Measurements from ENCODE around the gene SMYD4.
"Not testable (repeated sequence)": the region's sequence is repeated elsewhere in the genome, so short reads cannot be mapped to it uniquely, and the experiment has no call there.

The SMYD4 gene

DNA sequence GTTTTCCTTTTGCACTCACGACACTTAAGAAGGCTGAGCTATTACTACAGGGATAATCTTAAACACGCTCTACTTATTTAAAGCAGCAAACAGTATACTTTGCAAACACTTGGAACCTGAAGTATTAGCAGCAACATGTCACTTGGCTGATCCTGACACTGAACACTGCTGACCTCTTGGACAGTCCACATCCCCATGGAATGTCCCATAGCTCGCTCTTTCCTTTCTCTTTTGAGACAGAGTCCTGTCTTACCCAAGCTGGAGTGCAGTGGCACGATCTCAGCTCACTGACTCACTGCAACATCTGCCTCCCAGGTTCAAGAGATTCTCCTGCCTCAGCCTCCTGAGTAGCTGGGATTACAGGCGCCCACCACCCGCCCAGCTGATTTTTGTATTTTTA is 26.4 kb downstream of the SMYD4 start:
- H3K4me3 ChIP-seq (ENCODE audit: low read length) = no peak overlapping the region
- TF ChIP-seq, protein P1, sequence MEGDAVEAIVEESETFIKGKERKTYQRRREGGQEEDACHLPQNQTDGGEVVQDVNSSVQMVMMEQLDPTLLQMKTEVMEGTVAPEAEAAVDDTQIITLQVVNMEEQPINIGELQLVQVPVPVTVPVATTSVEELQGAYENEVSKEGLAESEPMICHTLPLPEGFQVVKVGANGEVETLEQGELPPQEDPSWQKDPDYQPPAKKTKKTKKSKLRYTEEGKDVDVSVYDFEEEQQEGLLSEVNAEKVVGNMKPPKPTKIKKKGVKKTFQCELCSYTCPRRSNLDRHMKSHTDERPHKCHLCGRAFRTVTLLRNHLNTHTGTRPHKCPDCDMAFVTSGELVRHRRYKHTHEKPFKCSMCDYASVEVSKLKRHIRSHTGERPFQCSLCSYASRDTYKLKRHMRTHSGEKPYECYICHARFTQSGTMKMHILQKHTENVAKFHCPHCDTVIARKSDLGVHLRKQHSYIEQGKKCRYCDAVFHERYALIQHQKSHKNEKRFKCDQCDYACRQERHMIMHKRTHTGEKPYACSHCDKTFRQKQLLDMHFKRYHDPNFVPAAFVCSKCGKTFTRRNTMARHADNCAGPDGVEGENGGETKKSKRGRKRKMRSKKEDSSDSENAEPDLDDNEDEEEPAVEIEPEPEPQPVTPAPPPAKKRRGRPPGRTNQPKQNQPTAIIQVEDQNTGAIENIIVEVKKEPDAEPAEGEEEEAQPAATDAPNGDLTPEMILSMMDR (conservative IDR thresholded peaks at IDR 0.05; ENCODE audit: low read depth, low read length) = no peak
- no peak for DNase-seq (ENCODE audit: low read depth)

DNA sequence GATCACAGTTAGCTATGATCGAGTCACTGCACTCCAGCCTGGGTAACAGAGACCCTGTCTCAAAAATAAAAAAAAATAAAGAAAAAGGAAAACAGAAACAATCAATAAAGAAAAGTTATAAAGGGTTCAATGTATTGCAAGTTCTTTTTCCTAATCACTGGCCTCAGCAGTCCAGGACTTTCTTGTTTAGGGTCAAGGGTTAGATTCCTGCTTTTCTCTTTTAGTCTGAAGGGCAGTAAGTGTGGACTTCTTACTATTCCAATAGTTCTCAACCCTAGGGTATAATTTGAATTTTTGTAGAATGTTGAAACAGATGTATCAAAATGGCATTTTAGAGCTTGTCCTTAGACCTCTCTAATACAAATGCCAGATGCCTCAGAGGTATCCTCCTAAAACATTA is 27.3 kb downstream of the SMYD4 start:
- no peak overlapping the region for H3K4me3 ChIP-seq (ENCODE audit: low read length)
- TF ChIP-seq, protein P1 (conservative IDR thresholded peaks at IDR 0.05; ENCODE audit: low read depth, low read length) = no peak
- DNase-seq (ENCODE audit: low read depth) = no peak

DNA sequence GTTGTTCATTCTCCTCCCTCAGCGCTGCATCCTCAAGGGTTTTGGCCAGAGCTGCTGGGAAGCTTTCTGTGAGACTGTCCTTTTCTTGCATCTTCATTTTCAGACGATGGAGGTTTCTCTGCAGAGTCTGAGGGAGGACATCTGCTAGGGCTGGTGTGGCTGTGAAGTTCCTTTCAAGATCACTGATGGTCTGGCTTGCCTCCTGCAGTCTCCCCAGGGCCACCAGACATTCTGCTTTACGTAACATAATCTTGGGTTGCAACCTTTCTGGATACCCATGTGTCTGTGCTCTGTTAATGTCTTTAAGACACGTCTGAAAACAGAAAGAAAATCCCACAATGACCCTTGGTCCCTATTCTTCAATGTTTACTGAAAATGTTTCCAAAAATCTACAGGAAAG is 29.0 kb downstream of the SMYD4 start:
- no peak overlapping the region for H3K4me3 ChIP-seq (ENCODE audit: low read length)
- no peak for DNase-seq (ENCODE audit: low read depth)
- TF ChIP-seq, protein P1 (conservative IDR thresholded peaks at IDR 0.05; ENCODE audit: low read depth, low read length) = no peak

DNA sequence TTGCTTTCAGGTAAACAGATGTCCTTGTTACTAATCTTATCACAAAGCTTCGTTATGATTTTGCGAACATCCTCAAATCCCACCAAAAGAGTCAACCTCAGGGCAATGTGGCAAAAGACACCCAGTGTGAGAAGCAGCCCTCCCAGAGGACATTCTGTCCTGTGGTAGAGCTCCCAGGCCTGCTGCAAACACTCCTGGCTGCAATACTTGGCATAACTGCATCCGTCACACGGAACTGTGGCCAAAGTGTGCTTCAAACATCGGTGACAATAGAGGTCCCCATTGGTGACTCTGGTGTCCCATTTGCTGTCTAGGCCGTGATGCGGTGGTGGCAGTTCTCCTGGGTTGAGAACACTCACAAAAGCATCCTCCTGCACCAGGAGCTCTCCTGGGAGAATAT is 29.5 kb downstream of the SMYD4 start:
- no peak overlapping the region for H3K4me3 ChIP-seq (ENCODE audit: low read length)
- TF ChIP-seq, protein P1 (conservative IDR thresholded peaks at IDR 0.05; ENCODE audit: low read depth, low read length) = no peak
- no peak for DNase-seq (ENCODE audit: low read depth)

DNA sequence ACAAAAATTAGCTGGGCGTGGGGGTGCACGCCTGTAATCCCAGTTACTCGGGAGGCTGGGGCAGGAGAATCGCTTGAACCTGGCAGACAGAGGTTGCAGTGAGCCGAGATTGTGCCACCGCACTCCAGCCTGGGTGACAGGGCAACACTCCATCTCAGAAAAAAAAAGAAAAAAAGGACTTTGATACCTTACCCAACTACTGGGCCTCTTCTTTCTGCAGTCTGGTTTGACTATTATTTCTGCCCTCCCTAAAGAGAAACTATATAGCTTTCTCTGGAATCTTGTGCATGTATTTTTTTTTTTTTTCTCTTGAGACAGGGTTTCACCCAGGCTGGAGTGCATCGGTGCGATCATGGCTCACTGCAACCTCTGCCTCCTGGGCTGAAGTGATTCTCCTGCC is 31.9 kb downstream of the SMYD4 start:
- not testable (repeated sequence) for H3K4me3 ChIP-seq (ENCODE audit: low read length); DNase-seq (ENCODE audit: low read depth)

DNA sequence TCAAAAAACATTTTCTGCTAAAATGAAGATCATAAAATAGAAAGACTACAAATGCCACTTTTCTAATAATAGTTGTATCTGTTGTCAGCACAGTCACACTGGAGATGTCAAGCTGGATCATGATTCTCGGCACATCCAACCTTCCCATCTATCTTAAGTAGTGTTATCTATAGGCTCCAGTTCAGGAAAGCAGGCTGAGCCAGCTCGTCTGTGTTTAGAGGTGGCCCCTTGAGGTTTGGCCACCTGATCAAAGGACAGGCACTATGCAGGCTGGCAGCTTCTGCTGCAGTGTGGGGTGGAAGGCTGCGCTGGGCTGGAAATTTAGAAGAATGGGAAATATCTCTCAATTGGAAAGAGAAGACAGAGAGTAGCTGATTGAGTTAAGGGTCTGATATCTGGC is 32.4 kb downstream of the SMYD4 start:
- H3K4me3 ChIP-seq (ENCODE audit: low read length) = no peak overlapping the region
- TF ChIP-seq, protein P1 (conservative IDR thresholded peaks at IDR 0.05; ENCODE audit: low read depth, low read length) = no peak
- no peak for DNase-seq (ENCODE audit: low read depth)

DNA sequence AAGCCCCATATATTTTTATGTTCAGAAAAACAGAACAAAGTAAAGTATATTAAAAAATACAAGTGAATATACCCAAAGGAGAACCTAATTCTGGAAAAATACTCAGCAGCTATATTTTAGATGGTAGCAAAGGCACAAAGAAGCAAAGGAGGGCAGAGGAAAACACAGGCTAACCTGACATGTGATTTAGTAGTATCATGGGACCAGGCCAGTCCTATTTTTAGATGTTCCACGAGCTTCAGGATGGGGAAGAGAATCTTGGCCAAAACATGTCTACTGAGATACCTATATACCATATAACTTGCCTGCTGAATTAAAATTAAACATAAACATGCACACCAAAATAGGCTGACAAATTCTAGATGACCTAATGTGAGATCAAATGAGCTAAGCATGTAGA is 32.9 kb downstream of the SMYD4 start:
- TF ChIP-seq, protein P1 (conservative IDR thresholded peaks at IDR 0.05; ENCODE audit: low read depth, low read length) = no peak
- DNase-seq (ENCODE audit: low read depth) = no peak
- no peak overlapping the region for H3K4me3 ChIP-seq (ENCODE audit: low read length)

DNA sequence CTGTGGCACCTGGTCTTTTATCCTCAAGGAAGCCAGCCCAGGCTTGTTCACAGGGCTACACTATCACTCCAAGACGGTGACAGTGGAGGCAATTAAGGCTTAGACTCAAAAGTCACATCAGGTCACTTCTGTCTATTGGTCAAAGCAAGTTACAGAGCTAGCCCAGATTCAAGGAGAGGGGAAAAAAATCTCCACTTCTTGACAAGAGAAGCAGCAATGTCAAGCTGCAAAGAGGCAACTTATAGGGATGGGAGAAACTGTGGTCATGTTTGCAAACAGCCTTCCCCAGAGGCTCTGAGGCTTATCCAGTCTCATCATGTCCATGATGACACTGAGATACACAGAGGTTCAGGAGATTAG is 36.3 kb downstream of the SMYD4 start:
- DNase-seq (ENCODE audit: low read depth) = no peak
- no peak overlapping the region for H3K4me3 ChIP-seq (ENCODE audit: low read length)
- TF ChIP-seq, protein P1 (conservative IDR thresholded peaks at IDR 0.05; ENCODE audit: low read depth, low read length) = no peak
